HG03039 (cell line): Measurements from ENCODE around the gene BACE2.
"Not testable (repeated sequence)": the region's sequence is repeated elsewhere in the genome, so short reads cannot be mapped to it uniquely, and the experiment has no call there.

ENCODE experiments used
- ATAC-seq: cut with Tn5 transposase; IDR thresholded peaks from one replicate; pipeline ENCODE4 v1.9.1; 2021; ENCODE audit warnings: mild to moderate bottlenecking, moderate library complexity; ENCODE audit not compliant: unreplicated experiment

The BACE2 gene

GRCh38 chr21:41235201-41235600 lies 67.2 kb downstream of the BACE2 start:
- no peak for ATAC-seq

GRCh38 chr21:41236352-41236973 lies 68.5 kb downstream of the BACE2 start:
- no peak for ATAC-seq

GRCh38 chr21:41238081-41238796 lies 70.3 kb downstream of the BACE2 start:
- not testable (repeated sequence) for ATAC-seq

GRCh38 chr21:41240040-41240439 lies 72.1 kb downstream of the BACE2 start:
- no peak for ATAC-seq

- ATAC-seq = no peak
These were observed 73.4 kb downstream of the BACE2 start for GRCh38 chr21:41241341-41241740.

GRCh38 chr21:41242238-41242829 lies 74.4 kb downstream of the BACE2 start:
- no peak for ATAC-seq

GRCh38 chr21:41243107-41243506 lies 75.1 kb downstream of the BACE2 start:
- no peak for ATAC-seq

GRCh38 chr21:41244266-41244880 lies 76.4 kb downstream of the BACE2 start:
- not testable (repeated sequence) for ATAC-seq

GRCh38 chr21:41245509-41246135 lies 77.7 kb downstream of the BACE2 start:
- no peak for ATAC-seq

GRCh38 chr21:41246808-41247207 lies 78.8 kb downstream of the BACE2 start:
- ATAC-seq = no peak

- ATAC-seq = no peak
These were observed 79.9 kb downstream of the BACE2 start for GRCh38 chr21:41247561-41248545.

GRCh38 chr21:41249476-41249875 lies 81.5 kb downstream of the BACE2 start:
- ATAC-seq = no peak

- ATAC-seq = no peak
These were observed 82.6 kb downstream of the BACE2 start for GRCh38 chr21:41250519-41250918.

GRCh38 chr21:41251961-41252642 lies 84.1 kb downstream of the BACE2 start:
- no peak for ATAC-seq

- ATAC-seq = no peak
These were observed 86.2 kb downstream of the BACE2 start for GRCh38 chr21:41254090-41254700.

GRCh38 chr21:41255190-41255589 lies 87.2 kb downstream of the BACE2 start:
- no peak for ATAC-seq

GRCh38 chr21:41256231-41256630 lies 88.3 kb downstream of the BACE2 start:
- not testable (repeated sequence) for ATAC-seq

- no peak for ATAC-seq
These were observed 89.1 kb downstream of the BACE2 start for GRCh38 chr21:41256771-41257702.
